RCC 7860 (cell line): ENCODE results near the gene TSHZ2.

ENCODE experiments used
- DNase-seq: peaks from one replicate; pipeline ENCODE4 v3.0.0-alpha.2; 2015; ENCODE audit warnings: low spot score
- FAIRE-seq: peaks from 2 replicates; lab custom pipeline; 2012; peaks lifted over from hg19 to GRCh38; lab: Jason Lieb, UNC

Gene TSHZ2

GRCh38 chr20:53274365-53274764 lies 302.2 kb downstream of the TSHZ2 start:
- FAIRE-seq: no peak
- no peak for DNase-seq

- DNase-seq (no peak), FAIRE-seq (no peak)
Measured at GRCh38 chr20:53274807-53275206, 302.6 kb downstream of the TSHZ2 start.

GRCh38 chr20:53276143-53276542 lies 304.0 kb downstream of the TSHZ2 start:
- DNase-seq: no peak
- no peak for FAIRE-seq

- FAIRE-seq (no peak), DNase-seq (no peak)
Measured at GRCh38 chr20:53278555-53278954, 306.4 kb downstream of the TSHZ2 start.

GRCh38 chr20:53279735-53280134 lies 307.6 kb downstream of the TSHZ2 start:
- no peak for DNase-seq
- no peak for FAIRE-seq

- no peak for DNase-seq
- FAIRE-seq: no peak
Measured at GRCh38 chr20:53281557-53282117, 309.5 kb downstream of the TSHZ2 start.

GRCh38 chr20:53282217-53282955 lies 310.2 kb downstream of the TSHZ2 start:
- no peak for FAIRE-seq
- no peak for DNase-seq

- FAIRE-seq: no peak
- DNase-seq: no peak
Measured at GRCh38 chr20:53283011-53283410, 310.9 kb downstream of the TSHZ2 start.

GRCh38 chr20:53283597-53283996 lies 311.4 kb downstream of the TSHZ2 start:
- no peak for DNase-seq
- FAIRE-seq: no peak

- FAIRE-seq (no peak), DNase-seq (no peak)
Measured at GRCh38 chr20:53284256-53284655, 312.1 kb downstream of the TSHZ2 start.

- no peak for DNase-seq
Measured at GRCh38 chr20:53284696-53285095, 312.5 kb downstream of the TSHZ2 start.

GRCh38 chr20:53287357-53288042 lies 315.3 kb downstream of the TSHZ2 start:
- FAIRE-seq (no peak), DNase-seq (no peak)

More at GRCh38 chr20:53284696-53285095, 312.5 kb downstream of the TSHZ2 start:
- no peak for FAIRE-seq

GRCh38 chr20:53291548-53291947 lies 319.4 kb downstream of the TSHZ2 start:
- DNase-seq: no peak
- no peak for FAIRE-seq

GRCh38 chr20:53292347-53292746 lies 320.2 kb downstream of the TSHZ2 start:
- no peak for DNase-seq
- FAIRE-seq: no peak

GRCh38 chr20:53294804-53295203 lies 322.6 kb downstream of the TSHZ2 start:
- no peak for FAIRE-seq
- DNase-seq: no peak

GRCh38 chr20:53296025-53296424 lies 323.9 kb downstream of the TSHZ2 start:
- FAIRE-seq (no peak), DNase-seq (no peak)

- no peak for DNase-seq
- FAIRE-seq: no peak
Measured at GRCh38 chr20:53296451-53297153, 324.4 kb downstream of the TSHZ2 start.

- no peak for DNase-seq
- FAIRE-seq: no peak
Measured at GRCh38 chr20:53297154-53297529, 325.0 kb downstream of the TSHZ2 start.

- no peak for DNase-seq
- FAIRE-seq: no peak
Measured at GRCh38 chr20:53298260-53298659, 326.1 kb downstream of the TSHZ2 start.

GRCh38 chr20:53298911-53299310 lies 326.8 kb downstream of the TSHZ2 start:
- DNase-seq (no peak), FAIRE-seq (no peak)

- DNase-seq: no peak
- FAIRE-seq: no peak
Measured at GRCh38 chr20:53299831-53300230, 327.7 kb downstream of the TSHZ2 start.

- FAIRE-seq: no peak
- no peak for DNase-seq
Measured at GRCh38 chr20:53301869-53302268, 329.7 kb downstream of the TSHZ2 start.
